AG09309 (cell line): ENCODE results near the gene CPD.
"Not testable (repeated sequence)": the region's sequence is repeated elsewhere in the genome, so short reads cannot be mapped to it uniquely, and the experiment has no call there.

ENCODE experiments used
- DNase-seq: peaks from one replicate; pipeline ENCODE4 v3.0.0-alpha.2; 2010; ENCODE audit warnings: low read depth
- H3K4me3 ChIP-seq: 2 replicates; pipeline ENCODE4 v1.5.1; 2011; ENCODE audit warnings: mild to moderate bottlenecking, low read depth, low read length, moderate library complexity; ENCODE audit not compliant: control insufficient read depth
- TF ChIP-seq, protein P1 (sequence below): IDR thresholded peaks from 2 replicates; pipeline ENCODE4 v1.5.1; 2011; ENCODE audit warnings: mild to moderate bottlenecking, low read depth, low read length, inconsistent platforms; ENCODE audit not compliant: insufficient read depth, control insufficient read depth; ENCODE audit errors: missing control alignments

Gene CPD

DNA sequence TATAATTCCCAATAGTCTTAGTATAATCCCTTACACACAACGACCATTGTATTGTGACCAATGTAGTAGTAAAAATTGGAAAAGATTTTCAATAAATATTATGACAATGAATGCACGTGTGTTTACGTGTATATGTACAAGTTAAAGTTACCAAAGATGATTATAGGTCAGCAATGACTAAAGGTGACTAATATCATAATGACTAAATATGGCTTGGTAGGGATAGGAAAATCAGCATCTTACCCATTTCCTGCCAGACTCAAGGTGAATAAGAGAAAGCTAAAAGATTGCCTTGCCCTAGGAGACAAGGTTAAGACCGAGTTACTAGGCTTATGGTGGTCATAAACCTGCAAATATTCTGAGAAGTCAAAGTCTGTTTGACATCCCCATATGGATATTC is 34.4 kb downstream of the CPD start:
- no peak for DNase-seq
- no peak overlapping the region for H3K4me3 ChIP-seq
- TF ChIP-seq, protein P1, sequence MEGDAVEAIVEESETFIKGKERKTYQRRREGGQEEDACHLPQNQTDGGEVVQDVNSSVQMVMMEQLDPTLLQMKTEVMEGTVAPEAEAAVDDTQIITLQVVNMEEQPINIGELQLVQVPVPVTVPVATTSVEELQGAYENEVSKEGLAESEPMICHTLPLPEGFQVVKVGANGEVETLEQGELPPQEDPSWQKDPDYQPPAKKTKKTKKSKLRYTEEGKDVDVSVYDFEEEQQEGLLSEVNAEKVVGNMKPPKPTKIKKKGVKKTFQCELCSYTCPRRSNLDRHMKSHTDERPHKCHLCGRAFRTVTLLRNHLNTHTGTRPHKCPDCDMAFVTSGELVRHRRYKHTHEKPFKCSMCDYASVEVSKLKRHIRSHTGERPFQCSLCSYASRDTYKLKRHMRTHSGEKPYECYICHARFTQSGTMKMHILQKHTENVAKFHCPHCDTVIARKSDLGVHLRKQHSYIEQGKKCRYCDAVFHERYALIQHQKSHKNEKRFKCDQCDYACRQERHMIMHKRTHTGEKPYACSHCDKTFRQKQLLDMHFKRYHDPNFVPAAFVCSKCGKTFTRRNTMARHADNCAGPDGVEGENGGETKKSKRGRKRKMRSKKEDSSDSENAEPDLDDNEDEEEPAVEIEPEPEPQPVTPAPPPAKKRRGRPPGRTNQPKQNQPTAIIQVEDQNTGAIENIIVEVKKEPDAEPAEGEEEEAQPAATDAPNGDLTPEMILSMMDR: no peak

DNA sequence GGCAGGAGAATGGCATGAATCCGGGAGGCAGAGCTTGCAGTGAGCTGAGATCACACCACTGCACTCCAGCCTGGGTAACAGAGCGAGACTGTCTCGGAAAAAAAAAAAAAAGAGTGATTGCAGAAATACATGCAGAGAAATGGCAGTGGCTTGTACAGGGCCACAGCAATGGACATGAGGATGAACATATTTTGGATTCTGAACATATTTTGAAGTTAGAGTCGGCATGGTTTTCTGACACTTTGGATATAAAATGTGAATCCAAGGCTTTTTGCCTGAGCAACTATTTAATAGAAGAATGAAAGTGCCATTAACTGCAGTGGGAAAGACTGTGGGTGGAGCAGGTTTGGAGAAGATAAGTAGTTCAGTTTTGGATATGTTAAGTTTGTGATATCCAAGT is 35.8 kb downstream of the CPD start:
- DNase-seq: no peak
- H3K4me3 ChIP-seq: no peak overlapping the region
- TF ChIP-seq, protein P1: no peak

DNA sequence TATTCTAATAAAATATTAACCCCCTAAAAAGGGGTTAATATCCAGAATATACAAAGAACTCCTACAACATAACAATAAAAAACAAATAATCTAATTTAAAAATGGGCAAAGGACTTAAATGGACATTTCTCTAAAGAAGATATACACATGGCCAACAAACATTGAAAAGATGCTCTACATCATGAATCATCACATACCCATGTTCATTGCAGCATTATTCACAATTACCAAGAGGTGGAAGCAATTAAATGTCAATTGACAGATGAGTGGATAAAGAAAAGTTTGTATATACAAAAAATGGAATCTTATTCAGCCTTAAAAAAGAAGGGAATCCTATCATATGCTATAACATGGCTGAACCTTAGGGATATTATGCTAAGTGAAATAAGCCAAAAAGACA is 36.8 kb downstream of the CPD start:
- no peak overlapping the region for H3K4me3 ChIP-seq
- TF ChIP-seq, protein P1: no peak
- DNase-seq: no peak

DNA sequence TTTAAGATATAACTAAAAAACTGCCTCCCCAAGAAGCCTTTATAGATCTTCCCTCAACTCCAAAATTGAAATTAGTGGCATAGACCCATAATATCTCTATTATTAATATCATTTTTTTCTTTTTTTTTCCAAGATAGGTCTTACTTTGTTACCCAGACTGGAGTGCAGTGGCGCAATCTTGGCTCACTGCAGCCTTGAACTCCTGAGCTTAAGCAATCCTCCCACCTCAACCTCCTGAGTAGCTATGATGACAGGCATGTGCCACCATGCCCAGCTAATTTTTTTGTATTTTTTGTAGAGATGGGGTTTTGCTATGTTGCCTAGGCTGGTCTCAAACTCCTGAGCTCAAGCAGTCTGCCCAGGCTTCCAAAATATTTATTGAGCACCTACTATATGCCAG is 39.3 kb downstream of the CPD start:
- not testable (repeated sequence) for H3K4me3 ChIP-seq, DNase-seq

- H3K4me3 ChIP-seq: no peak overlapping the region
- DNase-seq: no peak
- TF ChIP-seq, protein P1: no peak
These were observed 42.9 kb downstream of the CPD start for GRCh38 chr17:30421592-30421991.

DNA sequence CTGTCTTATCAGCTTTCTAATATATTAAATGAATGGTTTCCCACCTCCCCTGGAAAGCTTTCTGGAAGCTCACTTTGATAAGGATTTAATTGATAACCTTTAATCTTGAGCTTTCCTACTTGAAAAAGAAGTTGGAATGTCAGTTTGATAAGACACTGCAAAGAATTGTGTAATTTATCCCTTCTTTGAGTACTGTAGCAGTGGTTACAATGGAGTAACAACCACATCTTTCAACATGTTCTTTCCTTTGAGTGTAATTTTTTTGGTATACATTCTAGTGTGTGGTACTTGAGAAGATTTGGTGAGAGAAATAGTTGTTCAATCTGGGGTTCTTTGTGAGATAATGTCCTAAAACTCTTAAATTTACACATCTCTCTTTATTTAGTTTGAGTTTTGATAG is 43.4 kb downstream of the CPD start:
- DNase-seq: no peak
- TF ChIP-seq, protein P1: no peak
- H3K4me3 ChIP-seq: no peak overlapping the region

GRCh38 chr17:30424471-30424870 is 45.7 kb downstream of the CPD start:
- DNase-seq: no peak
- TF ChIP-seq, protein P1: no peak

More at GRCh38 chr17:30424471-30424870, 45.7 kb downstream of the CPD start:
- H3K4me3 ChIP-seq: no peak overlapping the region
